Measurements from ENCODE around the gene TLR5.

TLR5 gene

GRCh38 chr1:223075834-223076233, 67.2 kb downstream of the TLR5 start:
- H3K79me2 ChIP-seq (ENCODE audit: insufficient read depth, low read length): no peaks in the 10 kb centered on the region
- TF ChIP-seq CTCF (IDR thresholded peaks at IDR 0.05; ENCODE audit: low read length) (no peak), EZH2 (IDR thresholded peaks at IDR 0.05; ENCODE audit: borderline replicate concordance, low read length) (no peak)
- H3K36me3 ChIP-seq (ENCODE audit: insufficient read depth, low read length): no peaks in the 10 kb centered on the region
- H3K4me1 ChIP-seq (ENCODE audit: insufficient read depth, low read length, severe bottlenecking): no peaks in the 10 kb centered on the region
- no peak overlapping the region for H3K9ac ChIP-seq (ENCODE audit: low read length)
- no peak overlapping the region for H3K4me2 ChIP-seq (ENCODE audit: low read length)
- no peaks in the 10 kb centered on the region for H3K27me3 ChIP-seq (ENCODE audit: insufficient read depth, low read length)
- H2AFZ ChIP-seq (ENCODE audit: low read length): no peak overlapping the region
- no peaks in the 10 kb centered on the region for H4K20me1 ChIP-seq (ENCODE audit: insufficient read depth, low read length)
- no peaks in the 10 kb centered on the region for H3K9me2 ChIP-seq (ENCODE audit: low read depth, low read length)
- H3K9me3 ChIP-seq (ENCODE audit: low read length): no peaks in the 10 kb centered on the region
- H3K4me3 ChIP-seq (ENCODE audit: low read depth, low read length, poor library complexity, severe bottlenecking): no peak overlapping the region
- no peaks in the 10 kb centered on the region for H3F3A ChIP-seq (ENCODE audit: insufficient read depth, low read length)
- H3K27ac ChIP-seq (ENCODE audit: low read depth, low read length, poor library complexity, severe bottlenecking): no peak overlapping the region

- no peak overlapping the region for H2AFZ ChIP-seq (ENCODE audit: low read length)
- H3K27ac ChIP-seq (ENCODE audit: low read depth, low read length, poor library complexity, severe bottlenecking): no peak overlapping the region
- no peaks in the 10 kb centered on the region for H3K27me3 ChIP-seq (ENCODE audit: insufficient read depth, low read length)
- H3K9me2 ChIP-seq (ENCODE audit: low read depth, low read length): no peaks in the 10 kb centered on the region
- H4K20me1 ChIP-seq (ENCODE audit: insufficient read depth, low read length): no peaks in the 10 kb centered on the region
- H3K4me3 ChIP-seq (ENCODE audit: low read depth, low read length, poor library complexity, severe bottlenecking): no peak overlapping the region
- H3K79me2 ChIP-seq (ENCODE audit: insufficient read depth, low read length): no peaks in the 10 kb centered on the region
- no peaks in the 10 kb centered on the region for H3F3A ChIP-seq (ENCODE audit: insufficient read depth, low read length)
- H3K9me3 ChIP-seq (ENCODE audit: low read length): no peaks in the 10 kb centered on the region
- no peaks in the 10 kb centered on the region for H3K4me1 ChIP-seq (ENCODE audit: insufficient read depth, low read length, severe bottlenecking)
- no peak overlapping the region for H3K9ac ChIP-seq (ENCODE audit: low read length)
- no peak overlapping the region for H3K4me2 ChIP-seq (ENCODE audit: low read length)
- TF ChIP-seq CTCF (IDR thresholded peaks at IDR 0.05; ENCODE audit: low read length) (no peak), EZH2 (IDR thresholded peaks at IDR 0.05; ENCODE audit: borderline replicate concordance, low read length) (no peak)
- no peaks in the 10 kb centered on the region for H3K36me3 ChIP-seq (ENCODE audit: insufficient read depth, low read length)
Measured at GRCh38 chr1:223074445-223075300, 68.4 kb downstream of the TLR5 start.

GRCh38 chr1:223068900-223069665, 74.0 kb downstream of the TLR5 start:
- no peak for TF ChIP-seq CTCF (IDR thresholded peaks at IDR 0.05; ENCODE audit: low read length)
- no peak for TF ChIP-seq EZH2 (IDR thresholded peaks at IDR 0.05; ENCODE audit: borderline replicate concordance, low read length)
- Histone ChIP-seq H3K36me3 (ENCODE audit: insufficient read depth, low read length) (no peaks in the 10 kb centered on the region), H3K4me1 (ENCODE audit: insufficient read depth, low read length, severe bottlenecking) (no peaks in the 10 kb centered on the region), H3K9me3 (ENCODE audit: low read length) (no peaks in the 10 kb centered on the region), H3K27me3 (ENCODE audit: insufficient read depth, low read length) (no peaks in the 10 kb centered on the region), H3F3A (ENCODE audit: insufficient read depth, low read length) (no peaks in the 10 kb centered on the region), H3K9me2 (ENCODE audit: low read depth, low read length) (no peaks in the 10 kb centered on the region), H2AFZ (ENCODE audit: low read length) (no peak overlapping the region), H3K4me3 (ENCODE audit: low read depth, low read length, poor library complexity, severe bottlenecking) (no peak overlapping the region), H4K20me1 (ENCODE audit: insufficient read depth, low read length) (no peaks in the 10 kb centered on the region), H3K79me2 (ENCODE audit: insufficient read depth, low read length) (no peaks in the 10 kb centered on the region), H3K9ac (ENCODE audit: low read length) (no peak overlapping the region), H3K4me2 (ENCODE audit: low read length) (no peak overlapping the region), H3K27ac (ENCODE audit: low read depth, low read length, poor library complexity, severe bottlenecking) (no peak overlapping the region)

Measured in OCI-LY1 (cell line).